Measurements from ENCODE around the gene MGAT4A.

GRCh38 chr2:98585386-98585785 lies 145.5 kb downstream of the MGAT4A start:
- no peak for TF ChIP-seq CTCF (conservative IDR thresholded peaks at IDR 0.05; ENCODE audit: low read length)
- TF ChIP-seq EZH2phosphoT487 (IDR thresholded peaks at IDR 0.05; ENCODE audit: borderline replicate concordance, low read depth, low read length), result no peak

All from OCI-LY7 (cell line).